Stimulated activated CD8-positive, alpha-beta memory T cell treated with anti-CD3 and anti-CD28 coated beads, Interleukin-4, amount 100 ng/mL, for 1 hour (primary cell): ENCODE data around the gene CAMTA1.

Source experiments
- DNase-seq, 2 donors: peaks; one replicate each; pipeline ENCODE4 v3.0.0-alpha.2; 2020; ENCODE audit warnings: low read depth in 2 of 2, low spot score in 1 of 2

CAMTA1 gene

GRCh38 chr1:7616076-7616832 lies 831.0 kb downstream of the CAMTA1 start:
- no peak for DNase-seq

GRCh38 chr1:7616953-7617352 lies 831.7 kb downstream of the CAMTA1 start:
- no peak for DNase-seq

DNA sequence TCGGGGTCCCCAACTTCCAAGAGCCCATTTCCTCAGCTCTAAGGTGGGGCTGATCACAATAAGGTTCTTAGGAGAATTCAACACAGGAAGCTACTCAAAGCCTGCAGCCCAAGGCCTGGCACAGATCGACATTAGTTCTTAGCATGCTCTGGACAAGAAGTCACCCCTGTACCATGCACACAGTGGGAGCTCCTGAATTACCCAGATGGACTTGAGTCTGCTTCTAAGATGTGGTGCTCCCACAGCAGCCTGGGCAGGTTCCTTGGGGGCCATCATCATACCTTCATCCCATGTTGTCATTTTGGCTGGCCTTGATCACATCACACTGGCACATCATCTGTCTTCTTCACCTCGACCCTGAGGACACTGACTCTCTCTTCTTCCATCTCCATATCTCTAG lies 832.6 kb downstream of the CAMTA1 start:
- no peak for DNase-seq

- no peak for DNase-seq
These were observed 834.9 kb downstream of the CAMTA1 start for GRCh38 chr1:7620196-7620595.

DNA sequence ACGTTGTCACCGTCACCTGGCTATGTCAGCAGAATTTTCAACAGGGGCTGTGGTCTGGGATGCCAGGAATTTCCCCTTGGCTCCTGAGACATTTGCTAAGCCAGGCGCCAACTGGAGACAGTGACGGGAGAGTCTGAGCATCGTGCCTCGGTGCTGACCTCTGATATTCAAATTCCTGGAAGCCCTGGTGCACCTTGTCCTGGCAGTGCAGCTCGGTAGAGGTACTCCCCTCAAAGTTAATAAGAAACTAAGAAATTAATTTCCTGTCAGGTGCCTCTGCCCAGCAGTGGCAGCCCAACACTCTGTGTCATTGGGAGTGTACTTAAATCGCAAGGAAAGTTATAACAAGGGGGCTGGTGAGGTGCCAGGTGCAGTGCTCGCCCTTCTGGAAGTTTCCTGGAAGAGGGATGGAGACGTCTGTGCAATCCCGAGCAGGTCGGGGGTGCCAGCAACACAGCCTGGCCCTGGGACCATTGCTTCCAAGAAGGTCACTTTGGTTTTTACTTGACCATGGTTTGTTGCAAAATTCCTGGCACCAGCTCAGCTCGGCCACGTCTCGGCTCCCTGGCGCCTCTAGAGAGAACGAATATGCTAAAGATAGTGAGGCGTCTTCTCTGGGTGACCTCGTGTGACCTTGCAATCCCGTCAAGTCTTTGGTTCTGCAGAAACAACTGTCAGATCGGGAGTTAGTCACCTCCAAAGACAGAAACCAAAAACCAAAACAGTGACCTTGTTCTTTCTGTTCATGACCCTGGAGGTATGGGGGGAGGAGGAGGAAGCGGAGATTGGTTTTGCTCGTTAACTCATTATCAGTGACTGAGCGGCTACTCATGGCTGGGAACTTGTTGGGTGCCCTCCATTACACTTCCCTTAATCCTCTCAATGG lies 836.3 kb downstream of the CAMTA1 start:
- DNase-seq, result no peak

DNA sequence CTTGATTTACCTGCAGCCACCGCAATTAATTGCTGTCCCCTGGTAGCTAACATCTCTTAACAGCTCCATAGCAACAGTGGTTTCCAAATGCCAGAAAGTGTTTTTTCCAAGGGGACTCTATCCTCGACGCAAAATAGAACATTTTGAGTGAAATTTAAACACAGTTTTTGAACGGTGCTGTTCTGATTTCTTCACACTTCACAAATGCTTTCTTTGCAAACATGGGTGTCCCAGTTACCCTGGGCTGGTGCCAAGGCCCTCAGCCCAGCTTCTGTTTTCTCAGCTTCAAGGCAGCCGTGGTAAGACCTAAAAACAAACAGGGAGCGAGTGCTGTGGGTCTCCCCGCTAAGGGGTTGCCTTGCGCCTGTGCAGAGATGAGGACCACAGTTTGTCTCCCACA lies 838.6 kb downstream of the CAMTA1 start:
- DNase-seq, result no peak

DNA sequence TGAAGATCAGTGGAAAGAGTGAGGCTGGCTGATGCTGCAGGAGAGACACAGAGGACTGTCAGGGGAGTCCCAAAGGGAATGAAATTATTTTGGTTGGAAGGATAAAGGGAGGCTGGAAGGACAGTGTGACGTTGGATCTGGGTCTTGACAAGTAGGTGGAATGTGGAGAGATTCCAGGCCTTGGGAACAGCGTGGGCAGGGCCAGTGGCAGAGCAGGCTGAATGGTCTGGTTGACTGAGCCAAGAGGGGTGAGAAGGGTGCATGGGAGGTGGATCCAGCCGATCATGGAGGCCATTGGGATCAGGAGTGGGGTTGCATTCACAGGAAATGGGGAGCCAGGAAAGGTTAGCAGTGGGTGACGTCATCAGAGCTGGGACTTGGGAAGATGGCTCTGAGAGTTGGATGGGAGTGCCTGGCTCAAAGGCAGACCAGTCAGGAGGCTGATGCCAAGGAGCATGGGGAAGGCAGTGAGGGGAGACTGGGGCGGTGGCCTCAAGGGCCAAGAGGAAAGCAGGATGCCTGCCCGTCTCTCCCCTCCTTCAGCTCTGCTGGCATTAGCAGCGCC lies 839.6 kb downstream of the CAMTA1 start:
- no peak for DNase-seq

DNA sequence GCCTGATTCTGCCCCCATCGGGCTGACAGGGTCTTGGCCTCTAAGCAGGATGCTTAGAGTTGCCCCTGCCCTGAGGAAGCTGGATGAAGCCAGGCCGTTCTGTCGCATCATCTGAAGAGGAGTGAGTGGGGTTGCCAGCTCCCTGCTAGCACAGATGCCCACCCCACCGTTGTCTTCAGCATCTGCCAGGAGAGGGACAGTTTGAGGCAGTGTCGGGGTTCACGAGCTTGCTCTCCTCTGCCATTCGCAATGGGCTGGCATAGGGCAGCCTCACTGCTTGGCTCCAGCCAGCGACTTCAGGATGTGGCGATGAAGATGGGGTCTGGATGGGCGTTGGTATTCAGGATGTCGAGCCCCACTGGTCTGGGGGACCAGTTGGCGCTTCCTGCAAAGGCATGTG lies 840.1 kb downstream of the CAMTA1 start:
- no peak for DNase-seq

- DNase-seq, result no peak
These were observed 843.0 kb downstream of the CAMTA1 start for GRCh38 chr1:7628273-7628672.

DNA sequence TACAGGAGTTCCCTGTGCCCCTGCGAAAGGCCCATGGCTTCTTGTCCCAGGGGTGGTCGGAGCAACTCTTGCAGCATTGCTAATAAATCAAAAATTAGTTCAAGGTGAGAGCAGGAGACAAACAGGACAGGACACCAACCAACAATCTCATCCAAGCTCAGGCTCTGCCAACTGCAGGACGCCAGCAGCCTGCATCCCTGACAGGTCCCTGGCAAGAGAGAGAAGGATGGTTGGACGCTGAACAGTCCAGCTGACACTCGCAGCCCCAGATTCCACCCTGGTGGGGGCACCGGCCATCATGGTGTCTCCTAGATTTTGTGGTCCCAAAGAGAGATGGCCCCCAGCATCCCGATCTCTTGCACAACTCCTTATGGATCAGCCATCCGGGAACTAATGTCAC lies 843.8 kb downstream of the CAMTA1 start:
- no peak for DNase-seq

DNA sequence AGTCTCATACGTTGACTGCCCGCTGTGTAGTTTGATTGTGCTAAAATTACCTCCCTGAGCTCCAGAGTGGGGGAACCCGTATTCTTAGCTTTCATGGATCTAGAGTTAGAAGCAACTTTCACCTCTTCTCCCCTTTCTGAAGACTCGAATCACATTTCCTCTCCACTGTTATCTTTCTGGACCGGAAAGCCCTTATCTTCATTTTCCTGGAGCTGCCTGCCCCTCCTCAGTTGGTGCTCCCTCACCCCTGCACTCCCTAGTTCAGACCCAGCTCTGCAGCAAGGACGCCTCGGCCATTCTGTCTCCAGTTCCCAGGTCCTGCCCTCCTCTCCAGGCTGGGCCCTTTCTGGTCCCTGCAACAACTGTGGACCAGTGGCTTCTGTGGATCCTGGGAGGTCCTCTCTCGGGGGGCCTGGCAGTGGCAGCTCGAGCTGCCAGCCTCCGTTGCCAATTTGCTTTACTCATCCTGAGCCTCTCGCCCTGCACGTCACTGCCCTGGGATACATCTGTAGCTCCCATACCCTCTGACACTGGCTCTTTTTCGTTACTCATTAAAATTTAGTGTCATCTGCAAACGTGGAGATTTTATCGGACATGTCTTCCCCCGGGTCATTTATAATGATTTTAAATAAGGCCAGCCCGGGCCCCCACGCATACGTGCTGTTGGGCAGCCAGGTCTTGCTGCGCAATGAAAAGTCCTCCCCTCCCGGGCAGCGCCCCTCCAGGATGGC lies 844.4 kb downstream of the CAMTA1 start:
- no peak for DNase-seq

GRCh38 chr1:7630378-7630777 lies 845.1 kb downstream of the CAMTA1 start:
- no peak for DNase-seq

DNA sequence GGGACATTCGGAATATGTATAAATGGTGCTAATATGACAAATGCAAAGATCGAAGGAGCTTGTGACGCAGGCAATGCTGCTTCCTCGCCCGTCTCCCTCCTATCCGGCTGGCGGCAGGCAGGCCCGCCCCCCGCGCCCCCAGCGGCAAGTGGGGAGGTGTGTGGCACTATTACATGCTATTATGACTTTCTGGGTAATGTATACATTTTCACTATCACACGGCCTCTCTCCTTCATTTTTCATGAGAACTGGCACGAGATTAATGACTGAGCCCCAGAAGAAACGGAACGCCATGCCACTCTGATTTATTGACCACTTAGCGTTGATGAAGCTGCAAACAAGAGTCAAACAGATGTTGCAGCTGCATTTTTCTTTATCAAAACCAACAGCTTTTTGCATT lies 846.9 kb downstream of the CAMTA1 start:
- no peak for DNase-seq

- no peak for DNase-seq
These were observed 847.4 kb downstream of the CAMTA1 start for GRCh38 chr1:7632681-7633080.

- DNase-seq, result no peak
These were observed 848.4 kb downstream of the CAMTA1 start for GRCh38 chr1:7633506-7634245.

- no peak for DNase-seq
These were observed 849.4 kb downstream of the CAMTA1 start for GRCh38 chr1:7634546-7635240.

DNA sequence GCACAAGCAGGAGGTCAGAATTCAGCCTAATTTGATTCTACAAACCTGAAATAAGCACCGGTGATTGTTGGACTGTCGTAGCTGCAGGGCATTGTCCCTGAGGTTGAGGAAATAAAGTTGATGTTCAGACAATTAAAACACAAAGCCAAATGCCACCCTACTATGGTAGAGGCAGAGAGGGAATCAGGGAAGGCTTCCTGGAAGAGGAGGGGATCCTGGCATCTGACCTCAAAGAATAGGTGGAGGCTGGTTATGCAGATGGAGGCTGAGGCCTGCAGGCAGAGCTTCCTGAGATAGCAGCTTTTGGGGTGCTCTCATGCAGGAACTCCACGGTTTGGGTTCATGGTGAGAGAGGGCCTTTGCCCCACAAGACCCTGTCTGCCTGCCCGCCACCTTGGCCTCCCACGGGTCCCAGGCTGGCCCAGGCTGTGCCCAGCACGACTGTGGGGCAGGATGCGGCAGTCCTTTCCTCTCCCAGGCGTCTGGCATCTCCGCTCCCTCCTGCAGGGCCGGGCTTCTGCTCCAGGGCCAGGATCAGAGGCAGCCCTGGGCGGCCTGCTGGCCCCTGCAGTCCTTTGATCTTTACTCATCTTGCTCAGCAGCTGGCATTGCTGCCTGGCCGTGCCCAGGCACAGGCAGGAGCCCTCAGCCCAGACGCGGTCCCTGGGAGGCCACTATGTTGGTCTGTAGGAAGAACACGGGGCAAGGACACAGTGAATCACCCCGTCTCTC lies 851.7 kb downstream of the CAMTA1 start:
- no peak for DNase-seq

DNA sequence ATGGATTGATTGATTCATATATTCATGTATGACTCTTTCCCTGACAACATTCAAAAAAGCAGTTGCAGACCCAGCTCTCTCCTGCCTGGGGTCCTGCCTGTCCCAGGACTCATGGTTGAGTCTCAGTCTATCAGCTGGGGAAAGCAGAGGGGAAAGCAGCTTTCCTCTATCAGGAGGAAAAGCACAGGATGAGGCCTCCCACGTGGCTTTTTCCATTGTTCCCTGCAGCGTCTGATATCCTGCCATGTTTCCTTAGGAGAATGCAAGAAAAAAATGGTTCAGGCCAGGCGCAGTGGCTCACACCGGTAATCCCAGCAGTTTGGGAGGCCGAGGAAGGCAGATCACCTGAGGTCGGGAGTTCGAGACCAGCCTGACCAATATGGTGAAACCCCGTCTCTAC lies 852.8 kb downstream of the CAMTA1 start:
- no peak for DNase-seq

DNA sequence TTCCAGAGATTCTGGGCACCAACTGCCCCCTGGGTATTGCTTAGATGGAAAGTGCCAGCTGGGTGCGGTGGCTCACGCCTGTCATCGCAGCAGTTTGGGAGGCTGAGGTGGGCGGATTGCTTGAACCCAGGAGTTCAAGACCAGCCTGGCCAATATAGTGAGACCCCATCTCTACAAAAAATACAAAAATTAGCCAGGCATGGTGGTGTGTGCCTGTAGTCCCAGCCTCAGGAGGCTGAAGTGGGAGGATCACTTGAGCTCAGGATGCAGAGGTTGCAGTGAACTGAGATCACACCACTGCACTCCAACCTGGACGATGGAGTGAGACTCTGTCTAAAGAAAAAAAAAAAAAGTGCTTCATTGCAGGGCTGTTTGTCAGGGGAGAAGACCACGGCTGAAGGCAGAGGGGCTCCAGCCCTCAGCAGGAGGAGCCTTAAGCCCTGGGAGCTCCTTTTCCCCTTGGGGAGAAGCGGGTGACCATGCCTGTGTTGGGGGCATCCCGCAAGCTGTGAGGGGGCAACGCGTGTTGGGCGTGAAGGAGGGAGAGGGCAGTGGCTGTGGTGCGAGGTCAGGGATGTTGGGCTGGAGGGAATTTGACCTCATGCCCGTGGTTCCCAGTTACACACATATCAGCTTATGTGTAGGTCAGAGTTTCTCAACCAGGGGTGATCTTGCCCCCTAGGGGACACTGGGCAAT lies 854.3 kb downstream of the CAMTA1 start:
- DNase-seq, result no peak
